ENCODE measurements around the gene ATP6AP1.

Gene ATP6AP1

GRCh38 chrX:154448484-154448883 is 20.0 kb downstream of the ATP6AP1 start:
- TF ChIP-seq CTCF (IDR thresholded peaks at IDR 0.05; ENCODE audit: poor library complexity, severe bottlenecking), result no peak
- no peaks in the 10 kb centered on the region for H3K4me1 ChIP-seq (ENCODE audit: insufficient read depth, poor library complexity, severe bottlenecking)
- no peaks in the 10 kb centered on the region for H3K27me3 ChIP-seq (ENCODE audit: insufficient read depth, poor library complexity, severe bottlenecking)
- no peak overlapping the region for H3K4me3 ChIP-seq (ENCODE audit: severe bottlenecking)
- 0 out of 2 replicates have a peak, but pooled peaks cover 3% of the 10 kb centered on the region for H3K36me3 ChIP-seq (ENCODE audit: low read depth)
- ATAC-seq (ENCODE audit: low read depth), result no peak
- H3K27ac ChIP-seq (ENCODE audit: poor library complexity, severe bottlenecking), result no peak overlapping the region
- H3K9me3 ChIP-seq (ENCODE audit: severe bottlenecking), result no peaks in the 10 kb centered on the region
- no peak for DNase-seq (ENCODE audit: low spot score)

- Histone ChIP-seq H3K4me1 (ENCODE audit: insufficient read depth, poor library complexity, severe bottlenecking) (no peaks in the 10 kb centered on the region), H3K4me3 (ENCODE audit: severe bottlenecking) (no peak overlapping the region), H3K27me3 (ENCODE audit: insufficient read depth, poor library complexity, severe bottlenecking) (no peaks in the 10 kb centered on the region), H3K36me3 (ENCODE audit: low read depth) (0 out of 2 replicates have a peak, but pooled peaks cover 3% of the 10 kb centered on the region), H3K9me3 (ENCODE audit: severe bottlenecking) (no peaks in the 10 kb centered on the region), H3K27ac (ENCODE audit: poor library complexity, severe bottlenecking) (no peak overlapping the region)
- no peak for ATAC-seq (ENCODE audit: low read depth)
- DNase-seq (ENCODE audit: low spot score), result no peak
- TF ChIP-seq CTCF (IDR thresholded peaks at IDR 0.05; ENCODE audit: poor library complexity, severe bottlenecking), result no peak
Measured at GRCh38 chrX:154449618-154450017, 21.1 kb downstream of the ATP6AP1 start.

GRCh38 chrX:154450312-154450711 is 21.8 kb downstream of the ATP6AP1 start:
- Histone ChIP-seq H3K9me3 (ENCODE audit: severe bottlenecking) (no peaks in the 10 kb centered on the region), H3K36me3 (ENCODE audit: low read depth) (0 out of 2 replicates have a peak, but pooled peaks cover 3% of the 10 kb centered on the region), H3K27ac (ENCODE audit: poor library complexity, severe bottlenecking) (no peak overlapping the region), H3K27me3 (ENCODE audit: insufficient read depth, poor library complexity, severe bottlenecking) (no peaks in the 10 kb centered on the region), H3K4me3 (ENCODE audit: severe bottlenecking) (no peak overlapping the region), H3K4me1 (ENCODE audit: insufficient read depth, poor library complexity, severe bottlenecking) (no peaks in the 10 kb centered on the region)
- DNase-seq (ENCODE audit: low spot score) (no peak), ATAC-seq (ENCODE audit: low read depth) (no peak)
- no peak for TF ChIP-seq CTCF (IDR thresholded peaks at IDR 0.05; ENCODE audit: poor library complexity, severe bottlenecking)

GRCh38 chrX:154452823-154453222 is 24.3 kb downstream of the ATP6AP1 start:
- Histone ChIP-seq H3K4me1 (ENCODE audit: insufficient read depth, poor library complexity, severe bottlenecking) (no peaks in the 10 kb centered on the region), H3K9me3 (ENCODE audit: severe bottlenecking) (no peaks in the 10 kb centered on the region), H3K27me3 (ENCODE audit: insufficient read depth, poor library complexity, severe bottlenecking) (no peaks in the 10 kb centered on the region), H3K27ac (ENCODE audit: poor library complexity, severe bottlenecking) (no peak overlapping the region), H3K36me3 (ENCODE audit: low read depth) (0 out of 2 replicates have a peak, but pooled peaks cover 3% of the 10 kb centered on the region), H3K4me3 (ENCODE audit: severe bottlenecking) (no peak overlapping the region)
- ATAC-seq (ENCODE audit: low read depth) (no peak), DNase-seq (ENCODE audit: low spot score) (no peak)
- TF ChIP-seq CTCF (IDR thresholded peaks at IDR 0.05; ENCODE audit: poor library complexity, severe bottlenecking), result no peak

GRCh38 chrX:154457491-154458115 is 29.1 kb downstream of the ATP6AP1 start:
- no peak for TF ChIP-seq CTCF (IDR thresholded peaks at IDR 0.05; ENCODE audit: poor library complexity, severe bottlenecking)
- ATAC-seq (ENCODE audit: low read depth), result no peak; the same call in 2 of the 3 replicates
- H3K36me3 ChIP-seq (ENCODE audit: low read depth), result peaks cover 11% of the 10 kb centered on the region
- H3K4me3 ChIP-seq (ENCODE audit: severe bottlenecking), result peak overlapping the region; percentile 90
- H3K4me1 ChIP-seq (ENCODE audit: insufficient read depth, poor library complexity, severe bottlenecking), result no peaks in the 10 kb centered on the region
- DNase-seq (ENCODE audit: low spot score), result no peak
- H3K27me3 ChIP-seq (ENCODE audit: insufficient read depth, poor library complexity, severe bottlenecking), result no peaks in the 10 kb centered on the region
- H3K27ac ChIP-seq (ENCODE audit: poor library complexity, severe bottlenecking), result peak overlapping the region; percentile 60
- H3K9me3 ChIP-seq (ENCODE audit: severe bottlenecking), result no peaks in the 10 kb centered on the region

All from RWPE2 (cell line).